ENCODE measurements around the gene GABRP. TPM values are rescaled to one million over a fixed set of nuclear protein-coding genes. Genes with fewer than 3 reads are reported as not detected.

Gene GABRP
- total and polyA plus RNA-seq, 4 donors: 0.08 to 0.17 TPM; not detected in 2

GRCh38 chr5:170746075-170746960, 37.2 kb upstream of the GABRP start:
- peak; percentile 83 for TF ChIP-seq NR2F2 (IDR thresholded peaks at IDR 0.05)
- TF ChIP-seq SP1 (IDR thresholded peaks at IDR 0.05): no peak
- H3K36me3 ChIP-seq (ENCODE audit: control insufficient read depth in 4 of 4, insufficient read depth in 3 of 4, low read depth in 1 of 4, low read length in 3 of 4): no peaks in the 10 kb centered on the region
- H3K4me3 ChIP-seq (ENCODE audit: low read depth in 1 of 3, low read length in 3 of 3): no peak overlapping the region
- H3K27ac ChIP-seq (ENCODE audit: low read depth in 1 of 2, low read length in 2 of 2): peak overlapping the region in 1 of 2 donors; percentile 12
- no peak overlapping the region for H3K9ac ChIP-seq (ENCODE audit: low read depth in 1 of 2, low read length in 2 of 2)
- peaks cover 0 to 7% (median 3%) of the 10 kb centered on the region in 4 donors for H3K4me1 ChIP-seq (ENCODE audit: control insufficient read depth in 4 of 4, insufficient read depth in 4 of 4, low read length in 3 of 4)
- 68% methylated on average over 14 of the region's 14 CpGs for WGBS
- H3K27me3 ChIP-seq (ENCODE audit: control insufficient read depth in 4 of 4, insufficient read depth in 4 of 4, low read length in 3 of 4): peaks cover 0 to 10% (median 3%) of the 10 kb centered on the region in 4 donors
- H3K9me3 ChIP-seq (ENCODE audit: control insufficient read depth in 4 of 4, low read length in 3 of 4): no peaks in the 10 kb centered on the region
- no peak for DNase-seq (ENCODE audit: low spot score)

GRCh38 chr5:170746961-170747340, 36.6 kb upstream of the GABRP start:
- DNase-seq (ENCODE audit: low spot score): no peak
- WGBS: 84% methylated on average over 11 of the region's 11 CpGs
- H3K36me3 ChIP-seq (ENCODE audit: control insufficient read depth in 4 of 4, insufficient read depth in 3 of 4, low read depth in 1 of 4, low read length in 3 of 4): no peaks in the 10 kb centered on the region
- TF ChIP-seq NR2F2 (IDR thresholded peaks at IDR 0.05) (no peak), HNF4G (IDR thresholded peaks at IDR 0.05) (no peak), YY1 (IDR thresholded peaks at IDR 0.05) (no peak), HNF4A (conservative IDR thresholded peaks at IDR 0.05) (no peak), EGR1 (IDR thresholded peaks at IDR 0.05; ENCODE audit: low read depth in 2 of 2) (no peak), MAX (IDR thresholded peaks at IDR 0.05) (no peak), RAD21 (IDR thresholded peaks at IDR 0.05) (no peak)
- TF ChIP-seq, protein P1, sequence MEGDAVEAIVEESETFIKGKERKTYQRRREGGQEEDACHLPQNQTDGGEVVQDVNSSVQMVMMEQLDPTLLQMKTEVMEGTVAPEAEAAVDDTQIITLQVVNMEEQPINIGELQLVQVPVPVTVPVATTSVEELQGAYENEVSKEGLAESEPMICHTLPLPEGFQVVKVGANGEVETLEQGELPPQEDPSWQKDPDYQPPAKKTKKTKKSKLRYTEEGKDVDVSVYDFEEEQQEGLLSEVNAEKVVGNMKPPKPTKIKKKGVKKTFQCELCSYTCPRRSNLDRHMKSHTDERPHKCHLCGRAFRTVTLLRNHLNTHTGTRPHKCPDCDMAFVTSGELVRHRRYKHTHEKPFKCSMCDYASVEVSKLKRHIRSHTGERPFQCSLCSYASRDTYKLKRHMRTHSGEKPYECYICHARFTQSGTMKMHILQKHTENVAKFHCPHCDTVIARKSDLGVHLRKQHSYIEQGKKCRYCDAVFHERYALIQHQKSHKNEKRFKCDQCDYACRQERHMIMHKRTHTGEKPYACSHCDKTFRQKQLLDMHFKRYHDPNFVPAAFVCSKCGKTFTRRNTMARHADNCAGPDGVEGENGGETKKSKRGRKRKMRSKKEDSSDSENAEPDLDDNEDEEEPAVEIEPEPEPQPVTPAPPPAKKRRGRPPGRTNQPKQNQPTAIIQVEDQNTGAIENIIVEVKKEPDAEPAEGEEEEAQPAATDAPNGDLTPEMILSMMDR (IDR thresholded peaks at IDR 0.05; ENCODE audit: low read depth, low read length, missing input control): no peak
- no peak overlapping the region for H3K4me3 ChIP-seq (ENCODE audit: low read depth in 1 of 3, low read length in 3 of 3)
- no peak overlapping the region for H3K27ac ChIP-seq (ENCODE audit: low read depth in 1 of 2, low read length in 2 of 2)
- peaks cover 0 to 10% (median 3%) of the 10 kb centered on the region in 4 donors for H3K27me3 ChIP-seq (ENCODE audit: control insufficient read depth in 4 of 4, insufficient read depth in 4 of 4, low read length in 3 of 4)
- no peak overlapping the region for H3K9ac ChIP-seq (ENCODE audit: low read depth in 1 of 2, low read length in 2 of 2)
- no peaks in the 10 kb centered on the region for H3K9me3 ChIP-seq (ENCODE audit: control insufficient read depth in 4 of 4, low read length in 3 of 4)
- peaks cover 0 to 7% (median 3%) of the 10 kb centered on the region in 4 donors for H3K4me1 ChIP-seq (ENCODE audit: control insufficient read depth in 4 of 4, insufficient read depth in 4 of 4, low read length in 3 of 4)

GRCh38 chr5:170747357-170747756, 36.2 kb upstream of the GABRP start:
- H3K36me3 ChIP-seq (ENCODE audit: control insufficient read depth in 4 of 4, insufficient read depth in 3 of 4, low read depth in 1 of 4, low read length in 3 of 4): no peaks in the 10 kb centered on the region
- H3K9ac ChIP-seq (ENCODE audit: low read depth in 1 of 2, low read length in 2 of 2): no peak overlapping the region
- no peak overlapping the region for H3K4me3 ChIP-seq (ENCODE audit: low read depth in 1 of 3, low read length in 3 of 3)
- no peaks in the 10 kb centered on the region for H3K9me3 ChIP-seq (ENCODE audit: control insufficient read depth in 4 of 4, low read length in 3 of 4)
- H3K27ac ChIP-seq (ENCODE audit: low read depth in 1 of 2, low read length in 2 of 2): no peak overlapping the region
- DNase-seq (ENCODE audit: low spot score): no peak
- H3K4me1 ChIP-seq (ENCODE audit: control insufficient read depth in 4 of 4, insufficient read depth in 4 of 4, low read length in 3 of 4): peaks cover 0 to 7% (median 3%) of the 10 kb centered on the region in 4 donors
- TF ChIP-seq FOXA1 (IDR thresholded peaks at IDR 0.05): no peak
- TF ChIP-seq YY1 (IDR thresholded peaks at IDR 0.05): no peak
- TF ChIP-seq HNF4A (conservative IDR thresholded peaks at IDR 0.05): no peak
- no peak for TF ChIP-seq NR2F2 (IDR thresholded peaks at IDR 0.05)
- no peak for TF ChIP-seq TAF1 (conservative IDR thresholded peaks at IDR 0.05)
- TF ChIP-seq, protein P2, sequence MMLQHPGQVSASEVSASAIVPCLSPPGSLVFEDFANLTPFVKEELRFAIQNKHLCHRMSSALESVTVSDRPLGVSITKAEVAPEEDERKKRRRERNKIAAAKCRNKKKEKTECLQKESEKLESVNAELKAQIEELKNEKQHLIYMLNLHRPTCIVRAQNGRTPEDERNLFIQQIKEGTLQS (IDR thresholded peaks at IDR 0.05): no peak
- no peak for TF ChIP-seq RXRA (IDR thresholded peaks at IDR 0.05)
- H3K27me3 ChIP-seq (ENCODE audit: control insufficient read depth in 4 of 4, insufficient read depth in 4 of 4, low read length in 3 of 4): peaks cover 0 to 10% (median 3%) of the 10 kb centered on the region in 4 donors
- WGBS: 92% methylated on average over 1 of the region's 1 CpG
